ENCODE results near the gene PRKAG2. TPM values are rescaled to one million over a fixed set of nuclear protein-coding genes. Genes with fewer than 3 reads are reported as not detected.

Gene PRKAG2
- total RNA-seq, 2 experiments from 2014 or later = 39.3 to 42.3 TPM

- no peak for TF ChIP-seq CTCF (IDR thresholded peaks at IDR 0.05)
- Mint-ChIP-seq H3K27ac (no peak overlapping the region), H3K4me1 (ENCODE audit: low read depth) (peaks cover 67% of the 10 kb centered on the region), H3K9me3 (no peaks in the 10 kb centered on the region), H3K27me3 (no peaks in the 10 kb centered on the region), H3K4me3 (no peak overlapping the region), H3K36me3 (ENCODE audit: low read depth) (peaks cover 9% of the 10 kb centered on the region)
- Histone ChIP-seq H3K9me3 (ENCODE audit: control insufficient read depth in 1 of 2, insufficient read depth in 1 of 2, low read length in 2 of 2) (no peaks in the 10 kb centered on the region), H3K27ac (ENCODE audit: low read depth in 1 of 2, low read length in 2 of 2) (no peak overlapping the region), H3K4me3 (ENCODE audit: low read length) (no peak overlapping the region), H3K27me3 (ENCODE audit: control insufficient read depth in 1 of 2, insufficient read depth in 2 of 2, low read length in 2 of 2) (no peaks in the 10 kb centered on the region), H3K36me3 (ENCODE audit: insufficient read depth, low read length) (peaks cover 2% of the 10 kb centered on the region), H3K4me1 (ENCODE audit: insufficient read depth, low read length) (peaks cover 26% of the 10 kb centered on the region)
- ChIA-PET POLR2A (no interaction called here), CTCF (no interaction called here)
- no peak for ATAC-seq (ENCODE audit: poor library complexity)
- intact Hi-C loops (cut with DNase I, micrococcal nuclease) = loop anchor here in 1 of 2 experiments (10.0 kb wide), 3 partner anchors 516 to 804 kb away; partner anchors contain the start of gene XRCC2
- no peak for DNase-seq
Measured at GRCh38 chr7:151871189-151871735, 5.7 kb downstream of the PRKAG2 start.

GRCh38 chr7:151869968-151870918 lies 6.7 kb downstream of the PRKAG2 start:
- Histone ChIP-seq H3K27me3 (ENCODE audit: control insufficient read depth in 1 of 2, insufficient read depth in 2 of 2, low read length in 2 of 2) (no peaks in the 10 kb centered on the region), H3K36me3 (ENCODE audit: insufficient read depth, low read length) (peaks cover 2% of the 10 kb centered on the region), H3K27ac (ENCODE audit: low read depth in 1 of 2, low read length in 2 of 2) (no peak overlapping the region), H3K4me3 (ENCODE audit: low read length) (no peak overlapping the region), H3K9me3 (ENCODE audit: control insufficient read depth in 1 of 2, insufficient read depth in 1 of 2, low read length in 2 of 2) (no peaks in the 10 kb centered on the region), H3K4me1 (ENCODE audit: insufficient read depth, low read length) (peaks cover 24% of the 10 kb centered on the region)
- Mint-ChIP-seq H3K36me3 (ENCODE audit: low read depth) (peaks cover 3% of the 10 kb centered on the region), H3K27ac (no peak overlapping the region), H3K4me3 (no peak overlapping the region), H3K9me3 (no peaks in the 10 kb centered on the region), H3K27me3 (no peaks in the 10 kb centered on the region), H3K4me1 (ENCODE audit: low read depth) (peaks cover 64% of the 10 kb centered on the region)
- no peak for DNase-seq
- TF ChIP-seq CTCF (IDR thresholded peaks at IDR 0.05) = no peak
- CTCF ChIA-PET = interaction anchor here (0.6 kb wide), 1 partner anchor 693 kb away, joined by 3 read pairs; no protein-coding TSS in a partner anchor
- POLR2A ChIA-PET = interaction anchor here (0.6 kb wide), 1 partner anchor 221 kb away, joined by 3 read pairs; no protein-coding TSS in a partner anchor
- intact Hi-C loops (cut with DNase I, micrococcal nuclease) = loop anchor here in 1 of 2 experiments (10.0 kb wide), 3 partner anchors 515 to 805 kb away; partner anchors contain the start of gene XRCC2
- ATAC-seq (ENCODE audit: poor library complexity) = no peak

DNA sequence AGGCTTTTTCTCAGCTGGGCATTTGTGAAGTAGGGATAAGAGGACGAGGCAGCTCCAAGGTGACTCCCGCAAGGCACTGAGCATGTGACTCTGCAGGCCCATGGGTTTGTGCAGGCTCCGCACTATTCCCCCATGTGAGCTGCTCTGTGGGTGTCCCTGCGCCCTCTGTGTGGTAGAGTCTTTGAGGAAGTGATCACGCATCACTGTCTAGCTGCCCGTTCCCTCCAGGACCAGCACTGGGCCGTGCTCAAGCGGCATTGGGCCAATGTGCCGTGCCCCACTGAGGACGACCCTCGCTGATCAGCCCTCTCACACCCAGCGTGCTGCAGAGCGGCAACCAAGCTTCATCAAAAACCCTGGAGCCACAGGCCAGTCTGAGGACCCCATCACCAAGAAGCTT lies 7.5 kb downstream of the PRKAG2 start:
- POLR2A ChIA-PET = interaction anchor here (0.6 kb wide), 1 partner anchor 222 kb away, joined by 3 read pairs; no protein-coding TSS in a partner anchor
- Mint-ChIP-seq H3K27me3 (no peaks in the 10 kb centered on the region), H3K4me3 (no peak overlapping the region), H3K9me3 (no peaks in the 10 kb centered on the region), H3K27ac (no peak overlapping the region), H3K36me3 (ENCODE audit: low read depth) (no peaks in the 10 kb centered on the region), H3K4me1 (ENCODE audit: low read depth) (peaks cover 59% of the 10 kb centered on the region)
- no peak for TF ChIP-seq CTCF (IDR thresholded peaks at IDR 0.05)
- Histone ChIP-seq H3K27me3 (ENCODE audit: control insufficient read depth in 1 of 2, insufficient read depth in 2 of 2, low read length in 2 of 2) (no peaks in the 10 kb centered on the region), H3K9me3 (ENCODE audit: control insufficient read depth in 1 of 2, insufficient read depth in 1 of 2, low read length in 2 of 2) (no peaks in the 10 kb centered on the region), H3K36me3 (ENCODE audit: insufficient read depth, low read length) (peaks cover 2% of the 10 kb centered on the region), H3K4me3 (ENCODE audit: low read length) (no peak overlapping the region), H3K27ac (ENCODE audit: low read depth in 1 of 2, low read length in 2 of 2) (no peak overlapping the region), H3K4me1 (ENCODE audit: insufficient read depth, low read length) (peaks cover 18% of the 10 kb centered on the region)
- CTCF ChIA-PET = no interaction called here
- no peak for ATAC-seq (ENCODE audit: poor library complexity)
- no peak for DNase-seq
- intact Hi-C loops (cut with DNase I, micrococcal nuclease) = no loop called here
